HCT116 (cell line): Measurements from ENCODE around the gene KAZN. TPM values are rescaled to one million over a fixed set of nuclear protein-coding genes. Genes with fewer than 3 reads are reported as not detected.

Experiments used
- ATAC-seq: fragments of 200-7000 bp; cut with Tn5 transposase; 2 replicates; pipeline ENCODE4 v1.9.1; 2020; ENCODE audit warnings: mild to moderate bottlenecking, moderate library complexity
- BruUV-seq: library from RNA; stranded (reverse); fragments of 400-500 nt; replicated peaks from 2 replicates; lab custom pipeline; 2021; lab: Mats Ljungman, UMichigan
- CTCF ChIA-PET: fragments of 300-600 bp; sonication (Branson Sonifier 250); formaldehyde crosslinking; loops from one replicate; lab custom pipeline; 2021; ENCODE audit warnings: antibody characterized with exemption; lab: Charles Lee
- POLR2A ChIA-PET: fragments of 300-600, 350-600 bp; sonication (Branson Sonifier 250); formaldehyde crosslinking; loops from one replicate; lab custom pipeline; 2021; ENCODE audit warnings: antibody characterized with exemption; lab: Charles Lee
- RAD21 ChIA-PET, 2 experiments: fragments of 300-600 bp; sonication (Branson Sonifier 250); formaldehyde crosslinking; loops; one replicate each; lab custom pipeline; 2023; ENCODE audit warnings: low total read pairs in 2 of 2; ENCODE audit not compliant: uncharacterized antibody in 2 of 2, unreplicated experiment in 2 of 2, low non-redundant PET in 1 of 2; lab: Charles Lee
- DNase-seq: peaks from one replicate; pipeline ENCODE4 v3.0.0-alpha.2; 2010; ENCODE audit warnings: low read depth, low spot score
- H2AFZ ChIP-seq: fragments of 200-600 bp; shearing (Covaris generic), sonication (generic); 2 replicates; pipeline ENCODE4 v1.6.1; 2017; ENCODE audit warnings: low read depth, mixed run types, mixed read lengths, antibody characterized with exemption, low read length; ENCODE audit not compliant: poor library complexity, severe bottlenecking
- H3K27ac ChIP-seq: 2 replicates; pipeline ENCODE4 v1.5.1; 2012; ENCODE audit warnings: low read depth, low read length
- H3K27me3 ChIP-seq: fragments of 200-600 bp; sonication (generic); 2 replicates; pipeline ENCODE4 v1.6.1; 2016; ENCODE audit warnings: mixed run types, low read length, mixed read lengths; ENCODE audit not compliant: insufficient read depth
- H3K36me3 ChIP-seq, 2 experiments: fragments of 200-500 bp in 1 of 2; fragments of 200-600 bp in 1 of 2; sonication (Bioruptor generic) in 1 of 2; sonication (generic) in 1 of 2; 2 replicates each; pipeline versions ENCODE4 v1.5.1 to v1.6.1; 2014 to 2016; ENCODE audit warnings: low read length in 2 of 2, inconsistent platforms in 1 of 2, mixed read lengths in 1 of 2, mixed run types in 1 of 2; ENCODE audit not compliant: insufficient read depth in 2 of 2, control insufficient read depth in 1 of 2
- H3K4me1 ChIP-seq, 2 experiments: fragments of 200-600 bp in 1 of 2; sonication (generic) in 1 of 2; 2 replicates each; pipeline versions ENCODE4 v1.5.1 to v1.6.1; 2012 to 2017; ENCODE audit warnings: low read length in 2 of 2, inconsistent platforms in 1 of 2, mild to moderate bottlenecking in 1 of 2, mixed read lengths in 1 of 2, mixed run types in 1 of 2, moderate library complexity in 1 of 2; ENCODE audit not compliant: insufficient read depth in 2 of 2, control insufficient read depth in 1 of 2
- H3K4me2 ChIP-seq: fragments of 200-600 bp; sonication (generic); 2 replicates; pipeline ENCODE4 v1.6.1; 2017; ENCODE audit warnings: mixed run types, low read length, mixed read lengths
- H3K4me3 ChIP-seq, 2 experiments: fragments of 200-600 bp in 1 of 2; sonication (generic) in 1 of 2; replicated peaks in 1 of 2; 2 replicates each; pipeline ENCODE4 v1.5.1; 2011 to 2016; ENCODE audit warnings: low read length in 2 of 2, control low read depth in 1 of 2, low read depth in 1 of 2, mild to moderate bottlenecking in 1 of 2, mixed read lengths in 1 of 2, mixed run types in 1 of 2
- H3K79me2 ChIP-seq: fragments of 200-600 bp; sonication (generic); 2 replicates; pipeline ENCODE4 v1.6.1; 2017; ENCODE audit warnings: mild to moderate bottlenecking, mixed run types, low read length, moderate library complexity, mixed read lengths; ENCODE audit not compliant: insufficient read depth
- H3K9ac ChIP-seq: fragments of 200-600 bp; sonication (generic); 2 replicates; pipeline ENCODE4 v1.6.1; 2016; ENCODE audit warnings: low read length, mixed read lengths
- H3K9me2 ChIP-seq: fragments of 200-600 bp; sonication (generic), shearing (Covaris generic); 2 replicates; pipeline ENCODE4 v1.6.1; 2017; ENCODE audit warnings: mixed run types, mild to moderate bottlenecking, moderate library complexity; ENCODE audit not compliant: insufficient read depth
- H3K9me3 ChIP-seq, 2 experiments: fragments of 200-500 bp in 1 of 2; fragments of 200-600 bp in 1 of 2; sonication (Bioruptor generic) in 1 of 2; sonication (generic) in 1 of 2; 2 replicates each; pipeline ENCODE4 v1.6.1; 2014 to 2017; ENCODE audit warnings: low read length in 2 of 2, mixed read lengths in 2 of 2, inconsistent platforms in 1 of 2, low read depth in 1 of 2, mild to moderate bottlenecking in 1 of 2, mixed run types in 1 of 2, moderate library complexity in 1 of 2; ENCODE audit not compliant: control insufficient read depth in 1 of 2, insufficient read depth in 1 of 2
- H4K20me1 ChIP-seq: fragments of 200-600 bp; sonication (generic), shearing (Covaris generic); 2 replicates; pipeline ENCODE4 v1.6.1; 2017; ENCODE audit warnings: mixed run types, mild to moderate bottlenecking, moderate library complexity; ENCODE audit not compliant: insufficient read depth
- CBX3 ChIP-seq: IDR thresholded peaks from 2 replicates; pipeline ENCODE4 v1.6.1; 2012; ENCODE audit warnings: low read depth
- CTCF ChIP-seq, 3 experiments: fragments of 200-600 bp in 1 of 3; sonication (generic) in 1 of 3; IDR thresholded peaks in 2 of 3; conservative IDR thresholded peaks in 1 of 3; 2 replicates each; pipeline ENCODE4 v1.5.1; 2012 to 2017; ENCODE audit warnings: low read depth in 2 of 3, low read length in 2 of 3, antibody characterized with exemption in 1 of 3, borderline replicate concordance in 1 of 3, control low read depth in 1 of 3, mild to moderate bottlenecking in 1 of 3, mixed read lengths in 1 of 3, mixed run types in 1 of 3, moderate library complexity in 1 of 3; ENCODE audit not compliant: insufficient read depth in 1 of 3
- ELF1 ChIP-seq: IDR thresholded peaks from 2 replicates; pipeline ENCODE4 v1.6.1; 2012; ENCODE audit warnings: low read depth, borderline replicate concordance
- EZH2 ChIP-seq: fragments of 200-600 bp; sonication (generic); IDR thresholded peaks from 2 replicates; pipeline ENCODE4 v1.6.1; 2017; ENCODE audit warnings: antibody characterized with exemption, mixed run types
- JUND ChIP-seq: IDR thresholded peaks from 2 replicates; pipeline ENCODE4 v1.6.1; 2012
- POLR2A ChIP-seq: IDR thresholded peaks from 2 replicates; pipeline ENCODE4 v1.7.0; 2011; ENCODE audit warnings: borderline replicate concordance; ENCODE audit not compliant: insufficient read depth, insufficient read length; ENCODE audit errors: extremely low read depth
- SIN3A ChIP-seq: IDR thresholded peaks from 2 replicates; pipeline ENCODE4 v1.6.1; 2012; ENCODE audit warnings: low read depth
- SP1 ChIP-seq: IDR thresholded peaks from 2 replicates; pipeline ENCODE4 v1.6.1; 2012; ENCODE audit warnings: low read depth
- TCF7L2 ChIP-seq: IDR thresholded peaks from 2 replicates; pipeline ENCODE4 v1.7.0; 2011; ENCODE audit warnings: borderline replicate concordance, inconsistent platforms; ENCODE audit not compliant: insufficient read depth, insufficient read length; ENCODE audit errors: extremely low read depth
- ZFX ChIP-seq: fragments of 450-650 bp; IDR thresholded peaks from 2 replicates; pipeline ENCODE4 v1.6.1; 2017
- intact Hi-C: fragments of 100-400 bp; cut with micrococcal nuclease; formaldehyde crosslinking; loops from 2 replicates; pipeline ENCODE4 v1.10.0; 2022
- total RNA-seq: library from RNA; stranded (reverse); gene quantifications from one replicate; pipeline ENCODE4 v1.2.1, GENCODE V29; 2021; ENCODE audit not compliant: unreplicated experiment
- TF ChIP-seq, protein P1 (sequence below): IDR thresholded peaks from 2 replicates; pipeline ENCODE4 v1.6.1; 2012; ENCODE audit warnings: low read depth

The KAZN gene
- total RNA-seq, 1 experiment from 2014 or later: 13.4 TPM

DNA sequence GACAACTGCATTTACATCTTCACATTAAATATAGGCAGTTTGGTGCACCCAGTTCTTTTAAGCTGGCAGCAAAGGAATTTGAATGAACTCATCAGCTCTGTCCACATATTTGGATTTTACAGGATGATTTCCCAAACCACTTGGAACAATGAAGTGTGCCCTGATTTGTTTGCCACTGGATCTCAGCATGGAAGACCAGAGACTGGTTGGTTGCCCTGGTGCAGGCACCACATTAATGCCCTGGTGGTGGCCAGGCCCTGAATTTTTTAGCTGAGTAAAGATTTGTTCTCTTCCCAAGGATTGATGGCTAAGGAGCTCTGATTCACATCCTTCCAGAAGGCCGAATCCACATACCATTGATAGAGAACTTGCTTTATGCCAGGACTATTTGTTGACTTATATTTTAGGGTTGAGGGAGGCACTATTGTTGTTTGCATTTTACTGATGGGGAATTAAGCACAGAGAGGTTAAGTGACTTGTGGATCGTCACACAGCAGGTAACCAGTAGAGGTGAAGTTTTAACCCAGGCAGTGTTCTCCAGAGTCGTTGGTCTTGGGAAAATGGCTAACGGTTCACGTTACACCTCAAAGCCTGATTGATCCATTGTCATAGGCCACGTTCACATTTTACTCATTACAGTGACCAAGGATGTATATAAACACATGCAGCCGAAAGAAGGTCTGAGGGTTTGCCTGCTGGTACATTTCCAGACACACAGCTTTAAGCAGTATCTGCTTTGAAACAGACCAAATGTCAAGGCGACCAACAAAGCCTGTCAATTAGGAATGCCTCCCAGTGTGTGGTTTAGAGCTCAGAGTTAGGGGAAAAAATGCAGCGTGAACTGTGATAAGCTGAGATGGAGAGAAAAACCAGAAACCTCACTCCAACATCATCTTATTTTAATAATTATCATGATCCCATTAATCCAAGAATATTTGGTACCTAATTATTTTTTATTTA is 50.7 kb downstream of the KAZN start:
- H3K27me3 ChIP-seq: peaks cover 10% of the 10 kb centered on the region; the same call in 1 of the 2 replicates
- no peak overlapping the region for H3K4me2 ChIP-seq
- no peaks in the 10 kb centered on the region for H3K9me2 ChIP-seq
- H3K4me1 ChIP-seq: no peaks in the 10 kb centered on the region
- no peak overlapping the region for H3K4me3 ChIP-seq
- RAD21 ChIA-PET: no interaction called here
- no peak overlapping the region for H3K9ac ChIP-seq
- no peaks in the 10 kb centered on the region for H3K36me3 ChIP-seq
- no peak overlapping the region for H2AFZ ChIP-seq
- no peak overlapping the region for H3K27ac ChIP-seq
- no peak for ATAC-seq
- no TSS peak for BruUV-seq
- intact Hi-C loops: no loop called here
- no peaks in the 10 kb centered on the region for H3K9me3 ChIP-seq
- POLR2A ChIA-PET: no interaction called here
- DNase-seq: no peak
- TF ChIP-seq TCF7L2: no peak
- TF ChIP-seq ZFX: no peak
- TF ChIP-seq JUND: no peak
- TF ChIP-seq SP1: no peak
- no peak for TF ChIP-seq SIN3A
- CTCF ChIA-PET: no interaction called here
- H4K20me1 ChIP-seq: no peaks in the 10 kb centered on the region
- no peaks in the 10 kb centered on the region for H3K79me2 ChIP-seq

DNA sequence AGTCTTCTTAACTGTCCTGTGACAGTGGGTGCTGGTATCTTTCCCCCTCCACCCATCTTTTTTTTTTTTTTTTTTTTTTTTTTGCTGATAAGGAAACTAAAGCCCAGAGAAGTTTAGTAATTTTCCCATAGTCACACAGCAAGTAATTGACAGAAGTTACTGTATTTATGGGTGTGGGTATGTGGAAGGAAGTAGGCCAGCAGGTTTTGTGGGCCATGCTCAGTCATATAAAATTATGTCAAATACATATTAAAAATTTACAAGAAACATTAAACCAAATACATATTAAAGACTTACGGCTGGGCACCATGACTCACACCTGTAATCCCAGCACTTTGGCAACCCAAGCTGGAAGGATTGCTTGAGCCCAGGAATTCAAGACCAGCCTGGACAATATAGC is 51.5 kb downstream of the KAZN start:
- H3K36me3 ChIP-seq: no peaks in the 10 kb centered on the region
- no peaks in the 10 kb centered on the region for H3K9me2 ChIP-seq
- DNase-seq: no peak
- no peak overlapping the region for H3K4me2 ChIP-seq
- H3K9ac ChIP-seq: no peak overlapping the region
- intact Hi-C loops: no loop called here
- no peak for ATAC-seq
- ChIA-PET CTCF (no interaction called here), POLR2A (no interaction called here), RAD21 (no interaction called here)
- no peaks in the 10 kb centered on the region for H3K4me1 ChIP-seq
- no peak overlapping the region for H2AFZ ChIP-seq
- no peak overlapping the region for H3K4me3 ChIP-seq
- H3K27me3 ChIP-seq: peaks cover 10% of the 10 kb centered on the region; the same call in 1 of the 2 replicates
- no peak overlapping the region for H3K27ac ChIP-seq
- H4K20me1 ChIP-seq: no peaks in the 10 kb centered on the region
- no peaks in the 10 kb centered on the region for H3K79me2 ChIP-seq
- no peaks in the 10 kb centered on the region for H3K9me3 ChIP-seq
- BruUV-seq: no TSS peak
- TF ChIP-seq ELF1 (no peak), CTCF (IDR thresholded peaks at IDR 0.05 in 2 of 3, conservative IDR thresholded peaks at IDR 0.05 in 1 of 3; ENCODE audit: borderline replicate concordance in 1 of 3, insufficient read depth in 1 of 3, low read depth in 2 of 3, low read length in 2 of 3) (no peak), SP1 (no peak), EZH2 (no peak), POLR2A (no peak), TCF7L2 (no peak), CBX3 (no peak)
- TF ChIP-seq, protein P1, sequence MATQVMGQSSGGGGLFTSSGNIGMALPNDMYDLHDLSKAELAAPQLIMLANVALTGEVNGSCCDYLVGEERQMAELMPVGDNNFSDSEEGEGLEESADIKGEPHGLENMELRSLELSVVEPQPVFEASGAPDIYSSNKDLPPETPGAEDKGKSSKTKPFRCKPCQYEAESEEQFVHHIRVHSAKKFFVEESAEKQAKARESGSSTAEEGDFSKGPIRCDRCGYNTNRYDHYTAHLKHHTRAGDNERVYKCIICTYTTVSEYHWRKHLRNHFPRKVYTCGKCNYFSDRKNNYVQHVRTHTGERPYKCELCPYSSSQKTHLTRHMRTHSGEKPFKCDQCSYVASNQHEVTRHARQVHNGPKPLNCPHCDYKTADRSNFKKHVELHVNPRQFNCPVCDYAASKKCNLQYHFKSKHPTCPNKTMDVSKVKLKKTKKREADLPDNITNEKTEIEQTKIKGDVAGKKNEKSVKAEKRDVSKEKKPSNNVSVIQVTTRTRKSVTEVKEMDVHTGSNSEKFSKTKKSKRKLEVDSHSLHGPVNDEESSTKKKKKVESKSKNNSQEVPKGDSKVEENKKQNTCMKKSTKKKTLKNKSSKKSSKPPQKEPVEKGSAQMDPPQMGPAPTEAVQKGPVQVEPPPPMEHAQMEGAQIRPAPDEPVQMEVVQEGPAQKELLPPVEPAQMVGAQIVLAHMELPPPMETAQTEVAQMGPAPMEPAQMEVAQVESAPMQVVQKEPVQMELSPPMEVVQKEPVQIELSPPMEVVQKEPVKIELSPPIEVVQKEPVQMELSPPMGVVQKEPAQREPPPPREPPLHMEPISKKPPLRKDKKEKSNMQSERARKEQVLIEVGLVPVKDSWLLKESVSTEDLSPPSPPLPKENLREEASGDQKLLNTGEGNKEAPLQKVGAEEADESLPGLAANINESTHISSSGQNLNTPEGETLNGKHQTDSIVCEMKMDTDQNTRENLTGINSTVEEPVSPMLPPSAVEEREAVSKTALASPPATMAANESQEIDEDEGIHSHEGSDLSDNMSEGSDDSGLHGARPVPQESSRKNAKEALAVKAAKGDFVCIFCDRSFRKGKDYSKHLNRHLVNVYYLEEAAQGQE: no peak
